Neural cell (in vitro differentiated cells): ENCODE measurements around the gene GTF2F2.

ENCODE experiments used
- SMC3 ChIP-seq: fragments of 450-650 bp; conservative IDR thresholded peaks from 2 replicates; pipeline ENCODE4 v1.6.1; 2014; ENCODE audit warnings: antibody characterized with exemption, mild to moderate bottlenecking, moderate library complexity; ENCODE audit not compliant: poor library complexity
- TF ChIP-seq, protein P1 (sequence below): fragments of 450-650 bp; IDR thresholded peaks from 2 replicates; pipeline ENCODE4 v1.5.1; 2014; ENCODE audit warnings: antibody characterized with exemption, mild to moderate bottlenecking, moderate library complexity; ENCODE audit not compliant: poor library complexity, severe bottlenecking

DNA sequence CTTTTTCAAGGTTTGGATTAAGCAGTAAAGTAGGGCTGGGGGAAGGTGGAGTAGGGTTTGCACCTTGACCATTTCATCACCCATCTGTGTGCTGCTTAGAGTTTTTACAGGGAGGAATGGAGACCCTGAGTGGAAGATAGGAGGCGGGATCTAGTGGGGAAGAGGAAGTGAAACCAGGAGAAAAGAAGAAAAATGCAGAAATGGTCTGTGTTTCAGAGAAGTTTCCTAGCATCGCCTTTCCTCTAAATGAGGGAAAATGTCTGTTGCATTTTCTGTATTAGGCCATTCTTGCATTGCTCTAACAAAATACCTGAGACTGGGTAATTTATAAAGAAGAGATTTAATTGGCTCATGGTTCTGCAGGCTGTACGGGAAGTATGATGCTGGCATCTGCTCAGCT lies 156.6 kb downstream of the GTF2F2 start:
- TF ChIP-seq, protein P1, sequence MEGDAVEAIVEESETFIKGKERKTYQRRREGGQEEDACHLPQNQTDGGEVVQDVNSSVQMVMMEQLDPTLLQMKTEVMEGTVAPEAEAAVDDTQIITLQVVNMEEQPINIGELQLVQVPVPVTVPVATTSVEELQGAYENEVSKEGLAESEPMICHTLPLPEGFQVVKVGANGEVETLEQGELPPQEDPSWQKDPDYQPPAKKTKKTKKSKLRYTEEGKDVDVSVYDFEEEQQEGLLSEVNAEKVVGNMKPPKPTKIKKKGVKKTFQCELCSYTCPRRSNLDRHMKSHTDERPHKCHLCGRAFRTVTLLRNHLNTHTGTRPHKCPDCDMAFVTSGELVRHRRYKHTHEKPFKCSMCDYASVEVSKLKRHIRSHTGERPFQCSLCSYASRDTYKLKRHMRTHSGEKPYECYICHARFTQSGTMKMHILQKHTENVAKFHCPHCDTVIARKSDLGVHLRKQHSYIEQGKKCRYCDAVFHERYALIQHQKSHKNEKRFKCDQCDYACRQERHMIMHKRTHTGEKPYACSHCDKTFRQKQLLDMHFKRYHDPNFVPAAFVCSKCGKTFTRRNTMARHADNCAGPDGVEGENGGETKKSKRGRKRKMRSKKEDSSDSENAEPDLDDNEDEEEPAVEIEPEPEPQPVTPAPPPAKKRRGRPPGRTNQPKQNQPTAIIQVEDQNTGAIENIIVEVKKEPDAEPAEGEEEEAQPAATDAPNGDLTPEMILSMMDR: no peak
- no peak for TF ChIP-seq SMC3
